Cerebellar cortex (tissue), 1 donor: Measurements from ENCODE around the gene EIF2B2.

Experiments
- DNase-seq: peaks from one replicate; pipeline ENCODE4 v3.0.0-alpha.2; 2015; ENCODE audit warnings: low spot score

Gene EIF2B2

GRCh38 chr14:74974364-74975058, 28.2 kb upstream of the EIF2B2 start:
- no peak for DNase-seq

GRCh38 chr14:74975059-74975810, 27.5 kb upstream of the EIF2B2 start:
- no peak for DNase-seq

- DNase-seq: no peak
Observed at GRCh38 chr14:74976264-74977113, 26.2 kb upstream of the EIF2B2 start.

GRCh38 chr14:74977164-74977900, 25.4 kb upstream of the EIF2B2 start:
- DNase-seq: no peak

GRCh38 chr14:74977901-74978385, 24.8 kb upstream of the EIF2B2 start:
- DNase-seq: no peak

GRCh38 chr14:74978416-74978947, 24.2 kb upstream of the EIF2B2 start:
- no peak for DNase-seq

- DNase-seq: no peak
Observed at GRCh38 chr14:74979029-74979428, 23.7 kb upstream of the EIF2B2 start.

GRCh38 chr14:74979442-74980397, 23.0 kb upstream of the EIF2B2 start:
- DNase-seq: no peak

- DNase-seq: no peak
Observed at GRCh38 chr14:74980398-74980730, 22.4 kb upstream of the EIF2B2 start.

- no peak for DNase-seq
Observed at GRCh38 chr14:74980731-74981461, 21.8 kb upstream of the EIF2B2 start.

- no peak for DNase-seq
Observed at GRCh38 chr14:74981462-74981782, 21.3 kb upstream of the EIF2B2 start.

- no peak for DNase-seq
Observed at GRCh38 chr14:74981833-74982232, 20.9 kb upstream of the EIF2B2 start.

GRCh38 chr14:74982661-74983060, 20.1 kb upstream of the EIF2B2 start:
- no peak for DNase-seq

GRCh38 chr14:74983343-74983742, 19.4 kb upstream of the EIF2B2 start:
- DNase-seq: no peak

GRCh38 chr14:74984236-74985027, 18.3 kb upstream of the EIF2B2 start:
- DNase-seq: no peak

- no peak for DNase-seq
Observed at GRCh38 chr14:74985028-74985310, 17.8 kb upstream of the EIF2B2 start.

- no peak for DNase-seq
Observed at GRCh38 chr14:74985806-74986205, 16.9 kb upstream of the EIF2B2 start.

- DNase-seq: no peak
Observed at GRCh38 chr14:74988131-74988530, 14.6 kb upstream of the EIF2B2 start.

- no peak for DNase-seq
Observed at GRCh38 chr14:74988993-74989392, 13.7 kb upstream of the EIF2B2 start.
